ENCODE measurements around the gene GNG14. TPM values are rescaled to one million over a fixed set of nuclear protein-coding genes. Genes with fewer than 3 reads are reported as not detected.

The GNG14 gene
- total and polyA plus RNA-seq, 2 experiments from 2014 or later: not detected

DNA sequence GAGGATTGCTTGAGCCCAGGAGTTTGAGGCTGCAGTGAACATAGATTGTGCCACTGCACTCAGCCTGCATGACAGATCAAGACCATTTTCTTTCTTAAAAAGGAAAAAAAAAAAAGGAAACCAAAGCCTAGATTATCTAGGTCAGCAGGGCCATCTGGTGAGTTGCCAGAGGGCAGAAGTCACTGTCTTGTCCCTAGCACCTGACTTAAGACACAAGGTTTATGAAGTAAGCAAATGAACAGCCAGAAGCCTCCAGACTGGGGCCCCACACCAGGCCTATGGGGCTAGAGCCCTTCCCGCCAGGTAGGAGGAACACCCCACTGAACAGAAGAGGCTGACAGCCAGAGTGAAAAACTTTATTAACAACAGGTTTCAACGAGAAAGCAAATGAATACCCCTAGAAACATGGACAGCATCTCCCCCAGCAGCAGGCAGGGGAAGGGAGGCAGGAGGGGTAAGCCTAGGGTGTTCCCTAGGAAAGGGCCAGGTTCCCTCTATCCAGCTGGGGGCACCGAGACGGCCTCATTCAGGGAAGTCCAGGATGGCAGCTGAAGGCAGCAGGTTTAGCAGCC lies 20.0 kb upstream of the GNG14 start (continued):
- TF ChIP-seq, protein P1, sequence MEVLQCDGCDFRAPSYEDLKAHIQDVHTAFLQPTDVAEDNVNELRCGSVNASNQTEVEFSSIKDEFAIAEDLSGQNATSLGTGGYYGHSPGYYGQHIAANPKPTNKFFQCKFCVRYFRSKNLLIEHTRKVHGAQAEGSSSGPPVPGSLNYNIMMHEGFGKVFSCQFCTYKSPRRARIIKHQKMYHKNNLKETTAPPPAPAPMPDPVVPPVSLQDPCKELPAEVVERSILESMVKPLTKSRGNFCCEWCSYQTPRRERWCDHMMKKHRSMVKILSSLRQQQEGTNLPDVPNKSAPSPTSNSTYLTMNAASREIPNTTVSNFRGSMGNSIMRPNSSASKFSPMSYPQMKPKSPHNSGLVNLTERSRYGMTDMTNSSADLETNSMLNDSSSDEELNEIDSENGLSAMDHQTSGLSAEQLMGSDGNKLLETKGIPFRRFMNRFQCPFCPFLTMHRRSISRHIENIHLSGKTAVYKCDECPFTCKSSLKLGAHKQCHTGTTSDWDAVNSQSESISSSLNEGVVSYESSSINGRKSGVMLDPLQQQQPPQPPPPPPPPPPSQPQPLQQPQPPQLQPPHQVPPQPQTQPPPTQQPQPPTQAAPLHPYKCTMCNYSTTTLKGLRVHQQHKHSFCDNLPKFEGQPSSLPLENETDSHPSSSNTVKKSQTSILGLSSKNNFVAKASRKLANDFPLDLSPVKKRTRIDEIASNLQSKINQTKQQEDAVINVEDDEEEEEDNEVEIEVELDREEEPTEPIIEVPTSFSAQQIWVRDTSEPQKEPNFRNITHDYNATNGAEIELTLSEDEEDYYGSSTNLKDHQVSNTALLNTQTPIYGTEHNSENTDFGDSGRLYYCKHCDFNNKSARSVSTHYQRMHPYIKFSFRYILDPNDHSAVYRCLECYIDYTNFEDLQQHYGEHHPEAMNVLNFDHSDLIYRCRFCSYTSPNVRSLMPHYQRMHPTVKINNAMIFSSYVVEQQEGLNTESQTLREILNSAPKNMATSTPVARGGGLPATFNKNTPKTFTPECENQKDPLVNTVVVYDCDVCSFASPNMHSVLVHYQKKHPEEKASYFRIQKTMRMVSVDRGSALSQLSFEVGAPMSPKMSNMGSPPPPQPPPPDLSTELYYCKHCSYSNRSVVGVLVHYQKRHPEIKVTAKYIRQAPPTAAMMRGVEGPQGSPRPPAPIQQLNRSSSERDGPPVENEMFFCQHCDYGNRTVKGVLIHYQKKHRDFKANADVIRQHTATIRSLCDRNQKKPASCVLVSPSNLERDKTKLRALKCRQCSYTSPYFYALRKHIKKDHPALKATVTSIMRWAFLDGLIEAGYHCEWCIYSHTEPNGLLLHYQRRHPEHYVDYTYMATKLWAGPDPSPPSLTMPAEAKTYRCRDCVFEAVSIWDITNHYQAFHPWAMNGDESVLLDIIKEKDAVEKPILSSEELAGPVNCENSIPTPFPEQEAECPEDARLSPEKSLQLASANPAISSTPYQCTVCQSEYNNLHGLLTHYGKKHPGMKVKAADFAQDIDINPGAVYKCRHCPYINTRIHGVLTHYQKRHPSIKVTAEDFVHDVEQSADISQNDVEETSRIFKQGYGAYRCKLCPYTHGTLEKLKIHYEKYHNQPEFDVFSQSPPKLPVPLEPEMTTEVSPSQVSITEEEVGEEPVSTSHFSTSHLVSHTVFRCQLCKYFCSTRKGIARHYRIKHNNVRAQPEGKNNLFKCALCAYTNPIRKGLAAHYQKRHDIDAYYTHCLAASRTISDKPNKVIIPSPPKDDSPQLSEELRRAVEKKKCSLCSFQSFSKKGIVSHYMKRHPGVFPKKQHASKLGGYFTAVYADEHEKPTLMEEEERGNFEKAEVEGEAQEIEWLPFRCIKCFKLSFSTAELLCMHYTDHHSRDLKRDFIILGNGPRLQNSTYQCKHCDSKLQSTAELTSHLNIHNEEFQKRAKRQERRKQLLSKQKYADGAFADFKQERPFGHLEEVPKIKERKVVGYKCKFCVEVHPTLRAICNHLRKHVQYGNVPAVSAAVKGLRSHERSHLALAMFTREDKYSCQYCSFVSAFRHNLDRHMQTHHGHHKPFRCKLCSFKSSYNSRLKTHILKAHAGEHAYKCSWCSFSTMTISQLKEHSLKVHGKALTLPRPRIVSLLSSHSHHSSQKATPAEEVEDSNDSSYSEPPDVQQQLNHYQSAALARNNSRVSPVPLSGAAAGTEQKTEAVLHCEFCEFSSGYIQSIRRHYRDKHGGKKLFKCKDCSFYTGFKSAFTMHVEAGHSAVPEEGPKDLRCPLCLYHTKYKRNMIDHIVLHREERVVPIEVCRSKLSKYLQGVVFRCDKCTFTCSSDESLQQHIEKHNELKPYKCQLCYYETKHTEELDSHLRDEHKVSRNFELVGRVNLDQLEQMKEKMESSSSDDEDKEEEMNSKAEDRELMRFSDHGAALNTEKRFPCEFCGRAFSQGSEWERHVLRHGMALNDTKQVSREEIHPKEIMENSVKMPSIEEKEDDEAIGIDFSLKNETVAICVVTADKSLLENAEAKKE (CRISPR knock-in tag; IDR thresholded peaks at IDR 0.05): no peak

DNA sequence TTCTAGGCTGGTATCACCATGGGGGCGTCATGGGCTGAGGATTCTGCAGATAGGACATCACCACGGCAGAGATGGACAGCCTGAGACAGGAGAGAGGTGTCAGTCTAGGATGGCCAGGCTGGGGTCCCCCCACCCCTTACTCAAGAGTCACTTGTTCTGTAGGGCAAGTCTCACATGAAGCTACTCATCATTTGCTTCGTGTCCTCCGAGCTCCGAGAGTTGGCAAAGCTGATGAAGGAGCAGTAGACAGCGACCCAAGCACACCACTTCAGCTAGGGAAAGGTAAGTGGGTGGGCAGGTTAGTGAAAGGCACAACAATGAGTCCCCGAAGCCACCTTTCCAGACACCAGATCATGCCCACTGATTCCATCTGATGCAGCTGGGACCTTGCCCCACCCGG lies 19.5 kb upstream of the GNG14 start:
- no peak for ATAC-seq
- Mint-ChIP-seq H3K27me3 (ENCODE audit: insufficient read depth, low read depth, poor library complexity) (peaks cover 34% of the 10 kb centered on the region), H3K27ac (peak overlapping the region; percentile 99; the same call in 1 of the 2 replicates), H3K4me1 (peaks cover 29% of the 10 kb centered on the region), H3K4me3 (peak overlapping the region; percentile 97), H3K36me3 (ENCODE audit: low read depth) (peaks cover 20% of the 10 kb centered on the region), H3K9me3 (no peaks in the 10 kb centered on the region; the same call in 2 of the 3 replicates)
- H3K9me2 ChIP-seq (ENCODE audit: insufficient read depth): no peaks in the 10 kb centered on the region
- peak overlapping the region; percentile 96 for H3K4me2 ChIP-seq
- H3K36me3 ChIP-seq (ENCODE audit: insufficient read depth): no peaks in the 10 kb centered on the region
- H3K4me1 ChIP-seq (ENCODE audit: insufficient read depth): peaks cover 17% of the 10 kb centered on the region
- no peaks in the 10 kb centered on the region for H3K27me3 ChIP-seq (ENCODE audit: insufficient read depth)
- no peak for DNase-seq (ENCODE audit: low spot score)
- H3K79me2 ChIP-seq (replicated peaks; ENCODE audit: insufficient read depth): peaks cover 29% of the 10 kb centered on the region
- peak overlapping the region; percentile 98 for H3K4me3 ChIP-seq
- 0 out of 2 replicates have a peak, but pooled peaks cover 3% of the 10 kb centered on the region for H4K20me1 ChIP-seq (replicated peaks; ENCODE audit: insufficient read depth)
- no peak overlapping the region for H3K27ac ChIP-seq (ENCODE audit: low read depth)
- no peak overlapping the region for H2AFZ ChIP-seq
- H3F3A ChIP-seq (replicated peaks; ENCODE audit: low read depth): peaks cover 29% of the 10 kb centered on the region
- TF ChIP-seq, protein P1 (CRISPR knock-in tag; IDR thresholded peaks at IDR 0.05): no peak
- no peak for TF ChIP-seq EZH2 (IDR thresholded peaks at IDR 0.05; ENCODE audit: low read depth, unreplicated experiment)
- TF ChIP-seq CREB1 (CRISPR knock-in tag; IDR thresholded peaks at IDR 0.05; ENCODE audit: low read depth): no peak
- no peak for TF ChIP-seq STAT1 (IDR thresholded peaks at IDR 0.05; ENCODE audit: unreplicated experiment)
- TF ChIP-seq POLR2AphosphoS5 (IDR thresholded peaks at IDR 0.05; ENCODE audit: low read depth): no peak
- TF ChIP-seq ZNF331 (CRISPR knock-in tag; IDR thresholded peaks at IDR 0.05; ENCODE audit: low read depth): no peak

Measured in GM23338 (cell line).